Measurements from ENCODE around the gene MVP. TPM values are rescaled to one million over a fixed set of nuclear protein-coding genes. Genes with fewer than 3 reads are reported as not detected.
A peak's percentile ranks its signal among the peaks of the same experiment; 100 is the strongest.

The MVP gene
- total RNA-seq, 2 donors from 2014 or later = 44.4 to 77.9 TPM

- Histone ChIP-seq H3K4me1 (peaks cover 0 to 75% of the 10 kb centered on the region in 2 donors), H3K27me3 (no peaks in the 10 kb centered on the region), H3K36me3 (peaks cover 14% of the 10 kb centered on the region), H3K9me3 (no peaks in the 10 kb centered on the region), H3K4me3 (no peak overlapping the region), H3K27ac (peak overlapping the region; percentile 94 to 96)
- no peak for DNase-seq (ENCODE audit: low spot score)
- TF ChIP-seq CTCF (IDR thresholded peaks at IDR 0.05) = no peak
Observed at GRCh38 chr16:29809850-29810698, 10.2 kb upstream of the MVP start.

- TF ChIP-seq CTCF (IDR thresholded peaks at IDR 0.05) = no peak
- H3K4me3 ChIP-seq = peak overlapping the region; percentile 55 to 64
Observed at GRCh38 chr16:29810699-29811169, 9.5 kb upstream of the MVP start.

GRCh38 chr16:29811170-29811895, 8.9 kb upstream of the MVP start:
- Histone ChIP-seq H3K36me3 (peaks cover 14% of the 10 kb centered on the region), H3K27me3 (no peaks in the 10 kb centered on the region), H3K27ac (peak overlapping the region; percentile 94 to 96), H3K4me3 (peak overlapping the region; percentile 55 to 64), H3K4me1 (peaks cover 0 to 78% of the 10 kb centered on the region in 2 donors), H3K9me3 (no peaks in the 10 kb centered on the region)
- peak; percentile 97 for DNase-seq (ENCODE audit: low spot score)
- peak in 1 of 2 donors; percentile 16 for TF ChIP-seq CTCF (IDR thresholded peaks at IDR 0.05)

More at GRCh38 chr16:29810699-29811169, 9.5 kb upstream of the MVP start:
- no peaks in the 10 kb centered on the region for H3K9me3 ChIP-seq
- H3K36me3 ChIP-seq = peaks cover 14% of the 10 kb centered on the region
- H3K27me3 ChIP-seq = no peaks in the 10 kb centered on the region
- peaks cover 0 to 78% of the 10 kb centered on the region in 2 donors for H3K4me1 ChIP-seq
- DNase-seq (ENCODE audit: low spot score) = no peak
- H3K27ac ChIP-seq = peak overlapping the region; percentile 94 to 96

- no peak for DNase-seq (ENCODE audit: low spot score)
- peak within 1 kb of the TSS; percentile 55 to 64 for H3K4me3 ChIP-seq
- H3K36me3 ChIP-seq = peaks cover 14% of the 10 kb centered on the region
- TF ChIP-seq CTCF (IDR thresholded peaks at IDR 0.05) = no peak
- H3K4me1 ChIP-seq = peaks cover 0 to 85% of the 10 kb centered on the region in 2 donors
- peak within 1 kb of the TSS; percentile 94 to 96 for H3K27ac ChIP-seq
- no peaks in the 10 kb centered on the region for H3K9me3 ChIP-seq
- no peaks in the 10 kb centered on the region for H3K27me3 ChIP-seq
Observed at GRCh38 chr16:29811896-29812665, 8.2 kb upstream of the MVP start, which contains the start of gene PRRT2. PRRT2 (plus strand) TSS chr16:29812193; CDS start chr16:29813055, 862 bp downstream.
